Prostate gland (tissue), 2 donors: Measurements from ENCODE around the gene TAS2R19. TPM values are rescaled to one million over a fixed set of nuclear protein-coding genes. Genes with fewer than 3 reads are reported as not detected.
"Not testable (repeated sequence)": the region's sequence is repeated elsewhere in the genome, so short reads cannot be mapped to it uniquely, and the experiment has no call there.

Experiments
- DNase-seq: peaks from one replicate; pipeline ENCODE4 v3.0.0-alpha.2; 2019; ENCODE audit warnings: low spot score
- H3K27ac ChIP-seq, 2 donors: fragments of 200-600 bp; sonication (generic); 2 replicates each; pipeline ENCODE4 v1.5.1; 2017 to 2019
- H3K27me3 ChIP-seq: fragments of 200-600 bp; sonication (generic); replicated peaks from 2 replicates; pipeline ENCODE4 v1.5.1; 2019; ENCODE audit not compliant: insufficient read depth
- H3K36me3 ChIP-seq, 2 donors: fragments of 200-600 bp; sonication (generic); 1 replicate in 1 of 2; 2 replicates in 1 of 2; pipeline versions ENCODE4 v1.5.1 to v1.8.1; 2017 to 2019
- H3K4me1 ChIP-seq: fragments of 200-600 bp; sonication (generic); replicated peaks from 2 replicates; pipeline ENCODE4 v1.5.1; 2019
- H3K4me3 ChIP-seq, 2 donors: fragments of 200-600 bp; sonication (generic); 2 replicates each; pipeline ENCODE4 v1.5.1; 2017 to 2019
- H3K9me3 ChIP-seq: fragments of 200-600 bp; sonication (generic); 2 replicates; pipeline ENCODE4 v1.5.1; 2017
- CTCF ChIP-seq, 4 experiments: fragments of 200-600 bp in 2 of 4; fragments of 450-650 bp in 2 of 4; sonication (generic) in 2 of 4; IDR thresholded peaks; 1 replicate in 3 of 4; 2 replicates in 1 of 4; pipeline ENCODE4 v1.5.1; 2016 to 2019; ENCODE audit warnings: antibody characterized with exemption in 4 of 4, mild to moderate bottlenecking in 2 of 4, moderate library complexity in 2 of 4
- POLR2A ChIP-seq: fragments of 450-650 bp; IDR thresholded peaks from one replicate; pipeline ENCODE4 v1.6.1; 2016; ENCODE audit warnings: antibody characterized with exemption, mild to moderate bottlenecking
- POLR2AphosphoS5 ChIP-seq: sonication (generic); formaldehyde crosslinking; IDR thresholded peaks from one replicate; pipeline ENCODE4 v1.6.1; 2017; ENCODE audit warnings: antibody characterized with exemption
- WGBS: methylation state at CpG from one replicate; pipeline ENCODE4 v1.1.5; 2018; 5-methylcytosine and 5-hydroxymethylcytosine counted together
- intact Hi-C: fragments of 100-400 bp; cut with DNase I; formaldehyde crosslinking; loops from one replicate; pipeline ENCODE4 v1.14.2; 2022
- total RNA-seq, 2 donors: library from RNA; depleted of rRNA; stranded (reverse); fragments of >200 nt; gene quantifications; one replicate each; pipeline ENCODE4 v1.1.0, GENCODE V29; 2016

Gene TAS2R19
- total RNA-seq = 1 to 10 TPM; 1.2 to 6.1 TPM

GRCh38 chr12:11022520-11022919, at the start of gene TAS2R19:
Gene TAS2R19 (minus strand): TSS chr12:11022620. CDS start chr12:11022571, 49 bp downstream.
- intact Hi-C loops = no loop called here
- H3K27me3 ChIP-seq = no peaks in the 10 kb centered on the region
- 29% methylated on average over 1 of the region's 1 CpG for WGBS

GRCh38 chr12:11071414-11071813, 49.0 kb upstream of the TAS2R19 start:
- intact Hi-C loops = no loop called here
- 50% methylated on average over 4 of the region's 4 CpGs for WGBS
- no peaks in the 10 kb centered on the region for H3K9me3 ChIP-seq
- DNase-seq = no peak
- no peak overlapping the region for H3K27ac ChIP-seq
- H3K4me3 ChIP-seq = no peak overlapping the region
- H3K27me3 ChIP-seq = no peaks in the 10 kb centered on the region
- H3K36me3 ChIP-seq = no peaks in the 10 kb centered on the region
- H3K4me1 ChIP-seq = no peaks in the 10 kb centered on the region
- TF ChIP-seq POLR2AphosphoS5 (no peak), CTCF (IDR thresholded peaks at IDR 0.05) (no peak), POLR2A (no peak)

More at GRCh38 chr12:11022520-11022919, at the start of gene TAS2R19:
- DNase-seq = no peak
- Histone ChIP-seq H3K27ac (no peak within 1 kb of the TSS), H3K4me3 (no peak within 1 kb of the TSS), H3K9me3 (no peaks in the 10 kb centered on the region), H3K36me3 (no peaks in the 10 kb centered on the region), H3K4me1 (no peaks in the 10 kb centered on the region)
- no peak for TF ChIP-seq POLR2A
- no peak for TF ChIP-seq CTCF (IDR thresholded peaks at IDR 0.05)
- no peak for TF ChIP-seq POLR2AphosphoS5

- no peak overlapping the region for H3K27ac ChIP-seq
- WGBS = 81% methylated on average over 1 of the region's 1 CpG
- no peak overlapping the region for H3K4me3 ChIP-seq
- H3K9me3 ChIP-seq = no peaks in the 10 kb centered on the region
- H3K4me1 ChIP-seq = no peaks in the 10 kb centered on the region
- TF ChIP-seq CTCF (IDR thresholded peaks at IDR 0.05) (no peak), POLR2A (no peak), POLR2AphosphoS5 (no peak)
- H3K36me3 ChIP-seq = no peaks in the 10 kb centered on the region
- intact Hi-C loops = no loop called here
- DNase-seq = no peak
- H3K27me3 ChIP-seq = no peaks in the 10 kb centered on the region
Measured at GRCh38 chr12:11070999-11071398, 48.6 kb upstream of the TAS2R19 start.

- TF ChIP-seq POLR2A = no peak
- no peak for TF ChIP-seq POLR2AphosphoS5
- no peak for TF ChIP-seq CTCF (IDR thresholded peaks at IDR 0.05)
- no peak for DNase-seq
- Histone ChIP-seq H3K27ac (no peak overlapping the region), H3K4me1 (no peaks in the 10 kb centered on the region), H3K9me3 (no peaks in the 10 kb centered on the region), H3K36me3 (no peaks in the 10 kb centered on the region), H3K27me3 (no peaks in the 10 kb centered on the region), H3K4me3 (no peak overlapping the region)
- intact Hi-C loops = no loop called here
- 92% methylated on average over 5 of the region's 5 CpGs for WGBS
Measured at GRCh38 chr12:11069854-11070365, 47.5 kb upstream of the TAS2R19 start.

- DNase-seq = no peak
- H3K27ac ChIP-seq = no peak overlapping the region
- 75% methylated on average over 2 of the region's 2 CpGs for WGBS
Measured at GRCh38 chr12:11067514-11067913, 45.1 kb upstream of the TAS2R19 start.

GRCh38 chr12:11062194-11062593, 39.8 kb upstream of the TAS2R19 start, which contains the start of gene TAS2R46:
Gene TAS2R46 (minus strand): TSS chr12:11062294. CDS start chr12:11062294, 0 bp downstream.
- H3K36me3 ChIP-seq = not testable (repeated sequence)

More at GRCh38 chr12:11067514-11067913, 45.1 kb upstream of the TAS2R19 start:
- Histone ChIP-seq H3K9me3 (no peaks in the 10 kb centered on the region), H3K27me3 (no peaks in the 10 kb centered on the region), H3K4me1 (no peaks in the 10 kb centered on the region), H3K36me3 (no peaks in the 10 kb centered on the region), H3K4me3 (no peak overlapping the region)
- no peak for TF ChIP-seq POLR2AphosphoS5
- TF ChIP-seq CTCF (IDR thresholded peaks at IDR 0.05) = no peak
- TF ChIP-seq POLR2A = no peak
- intact Hi-C loops = no loop called here

More at GRCh38 chr12:11062194-11062593, 39.8 kb upstream of the TAS2R19 start, which contains the start of gene TAS2R46:
- H3K9me3 ChIP-seq, H3K4me3 ChIP-seq, DNase-seq, H3K4me1 ChIP-seq, H3K27me3 ChIP-seq, intact Hi-C loops, H3K27ac ChIP-seq: not testable (repeated sequence)
- WGBS = 97% methylated on average over 1 of the region's 1 CpG
